IMR-90 (cell line): Measurements from ENCODE around the gene UNC13A. TPM values are rescaled to one million over a fixed set of nuclear protein-coding genes. Genes with fewer than 3 reads are reported as not detected.

Experiments used
- ATAC-seq: fragments of 200-7000 bp; cut with Tn5 transposase; 2 replicates; pipeline ENCODE4 v1.9.1; 2020; ENCODE audit warnings: low read depth, mild to moderate bottlenecking, moderate library complexity
- BruUV-seq: library from RNA; stranded (reverse); fragments of 400-500 nt; replicated peaks from 2 replicates; lab custom pipeline; 2021; lab: Mats Ljungman, UMichigan
- CTCF ChIA-PET: fragments of 300-600 bp; formaldehyde crosslinking; extraction: SDS; loops from one replicate; lab custom pipeline; 2021; ENCODE audit warnings: antibody characterized with exemption; lab: Yijun Ruan, JAX
- POLR2A ChIA-PET: fragments of 300-600 bp; sonication (Branson Sonifier 250); formaldehyde crosslinking; loops from one replicate; lab custom pipeline; 2022; ENCODE audit warnings: antibody characterized with exemption; ENCODE audit not compliant: unreplicated experiment; lab: Charles Lee
- DNase-seq: peaks from one replicate; pipeline ENCODE4 v3.0.0; 2013
- H2AFZ ChIP-seq: replicated peaks from 2 replicates; pipeline ENCODE3; 2013; ENCODE audit warnings: low read length, mild to moderate bottlenecking; ENCODE audit not compliant: poor library complexity
- H2AK5ac ChIP-seq: 2 replicates; pipeline ENCODE4 v1.6.1; 2013; ENCODE audit warnings: low read depth, low read length, inconsistent platforms
- H2AK9ac ChIP-seq: replicated peaks from 2 replicates; pipeline ENCODE3; 2013; ENCODE audit warnings: mild to moderate bottlenecking, low read depth, low read length, moderate library complexity; ENCODE audit not compliant: poor library complexity
- H2BK120ac ChIP-seq: 2 replicates; pipeline ENCODE4 v1.6.1; 2013; ENCODE audit warnings: low read depth, low read length, inconsistent platforms
- H2BK15ac ChIP-seq: 3 replicates; pipeline ENCODE4 v1.6.1; 2013; ENCODE audit warnings: low read depth, low read length, inconsistent platforms
- H2BK20ac ChIP-seq: 2 replicates; pipeline ENCODE4 v1.6.1; 2013; ENCODE audit warnings: low read depth, mild to moderate bottlenecking, inconsistent platforms, low read length, moderate library complexity
- H2BK5ac ChIP-seq: 2 replicates; pipeline ENCODE4 v1.6.1; 2013; ENCODE audit warnings: mild to moderate bottlenecking, low read depth, low read length, inconsistent platforms; ENCODE audit not compliant: poor library complexity, severe bottlenecking
- H3K14ac ChIP-seq: replicated peaks from 2 replicates; pipeline ENCODE4 v1.6.1; 2013; ENCODE audit warnings: low read depth, low read length, inconsistent platforms
- H3K18ac ChIP-seq: 2 replicates; pipeline ENCODE4 v1.6.1; 2013; ENCODE audit warnings: low read depth, low read length, control low read depth
- H3K23ac ChIP-seq: 2 replicates; pipeline ENCODE4 v1.6.1; 2013; ENCODE audit warnings: low read depth, low read length, inconsistent platforms
- H3K27ac ChIP-seq: 2 replicates; pipeline ENCODE4 v1.5.1; 2013; ENCODE audit warnings: mild to moderate bottlenecking, control low read depth, low read length; ENCODE audit not compliant: insufficient read depth
- H3K27me3 ChIP-seq: 2 replicates; pipeline ENCODE4 v1.6.1; 2013; ENCODE audit warnings: low read length; ENCODE audit not compliant: control insufficient read depth, insufficient read depth
- H3K36me3 ChIP-seq: 2 replicates; pipeline ENCODE4 v1.6.1; 2013; ENCODE audit warnings: low read length, mixed read lengths; ENCODE audit not compliant: control insufficient read depth, insufficient read depth
- H3K4ac ChIP-seq: 2 replicates; pipeline ENCODE4 v1.6.1; 2013; ENCODE audit warnings: low read depth, low read length, inconsistent platforms
- H3K4me1 ChIP-seq: 2 replicates; pipeline ENCODE4 v1.6.1; 2013; ENCODE audit warnings: low read length, mixed read lengths; ENCODE audit not compliant: control insufficient read depth, insufficient read depth
- H3K4me2 ChIP-seq: 2 replicates; pipeline ENCODE4 v1.6.1; 2013; ENCODE audit warnings: low read depth, mild to moderate bottlenecking, control low read depth, low read length, moderate library complexity
- H3K4me3 ChIP-seq: 2 replicates; pipeline ENCODE4 v1.5.1; 2013; ENCODE audit warnings: low read depth, mild to moderate bottlenecking, control low read depth, low read length, moderate library complexity; ENCODE audit not compliant: insufficient read depth
- H3K56ac ChIP-seq: 2 replicates; pipeline ENCODE4 v1.6.1; 2013; ENCODE audit warnings: low read length, inconsistent platforms; ENCODE audit not compliant: insufficient read depth; ENCODE audit errors: extremely low read depth
- H3K79me1 ChIP-seq, 2 experiments: 2 replicates each; pipeline ENCODE4 v1.6.1; 2013; ENCODE audit warnings: low read length in 2 of 2, inconsistent platforms in 1 of 2, low read depth in 1 of 2
- H3K9ac ChIP-seq: 2 replicates; pipeline ENCODE4 v1.6.1; 2013; ENCODE audit warnings: low read depth, low read length, control low read depth
- H3K9me1 ChIP-seq: 2 replicates; pipeline ENCODE4 v1.6.1; 2013; ENCODE audit warnings: low read length, inconsistent platforms; ENCODE audit not compliant: insufficient read depth
- H3K9me3 ChIP-seq: 2 replicates; pipeline ENCODE4 v1.6.1; 2013; ENCODE audit warnings: low read length; ENCODE audit not compliant: control insufficient read depth, insufficient read depth
- H4K20me1 ChIP-seq: 2 replicates; pipeline ENCODE4 v1.6.1; 2013; ENCODE audit warnings: low read length, inconsistent platforms; ENCODE audit not compliant: insufficient read depth
- H4K5ac ChIP-seq: 2 replicates; pipeline ENCODE4 v1.6.1; 2013; ENCODE audit warnings: mild to moderate bottlenecking, low read depth, low read length, control low read depth
- H4K8ac ChIP-seq, 2 experiments: 2 replicates each; pipeline ENCODE4 v1.6.1; 2013; ENCODE audit warnings: low read depth in 2 of 2, low read length in 2 of 2, control low read depth in 1 of 2, inconsistent platforms in 1 of 2
- H4K91ac ChIP-seq: 2 replicates; pipeline ENCODE4 v1.6.1; 2013; ENCODE audit warnings: low read depth, low read length, inconsistent platforms; ENCODE audit not compliant: insufficient read depth
- CHD1 ChIP-seq: IDR thresholded peaks from 2 replicates; pipeline ENCODE4 v1.6.1; 2012; ENCODE audit warnings: low read depth, low read length, improper control_type of control experiment
- CTCF ChIP-seq: conservative IDR thresholded peaks from 2 replicates; pipeline ENCODE4 v1.5.1; 2012; ENCODE audit warnings: mild to moderate bottlenecking, low read depth, low read length, improper control_type of control experiment
- MAZ ChIP-seq: IDR thresholded peaks from 2 replicates; pipeline ENCODE4 v1.6.1; 2012; ENCODE audit warnings: low read depth, mild to moderate bottlenecking, low read length, improper control_type of control experiment, moderate library complexity, borderline replicate concordance
- WGBS, 2 experiments: methylation state at CpG; one replicate each; pipeline versions ENCODE4 v1.1.5 to v1.1.7; 2013; ENCODE audit warnings: missing lambda C conversion rate in 2 of 2; ENCODE audit not compliant: insufficient read length in 1 of 2; ENCODE audit errors: extremely low coverage in 2 of 2; 5-methylcytosine and 5-hydroxymethylcytosine counted together
- dilution Hi-C: fragments of 300-500 bp; cut with HindIII; formaldehyde crosslinking; loops from one replicate; pipeline ENCODE4 v1.14.3; 2018; ENCODE audit warnings: low sequenced_read_pairs; ENCODE audit not compliant: unreplicated experiment
- in situ Hi-C: fragments of 300-500 bp; cut with MboI; formaldehyde crosslinking; loops from 3 replicates; pipeline ENCODE4 v1.14.3; 2019; ENCODE audit warnings: low sequenced_read_pairs, inconsistent platforms, mixed read lengths
- intact Hi-C: fragments of 100-400 bp; cut with micrococcal nuclease; formaldehyde crosslinking; loops from 2 replicates; pipeline ENCODE4 v1.10.0; 2022
- polyA plus RNA-seq, 3 experiments: library from polyadenylated mRNA; depleted of rRNA; stranded (reverse); fragments of >200 nt; gene quantifications; 2 replicates each; pipeline ENCODE4 v1.2.3, GENCODE V29; 2012; ENCODE audit warnings: low replicate concordance in 1 of 3
- total RNA-seq: library from RNA; depleted of rRNA; stranded (reverse); fragments of >200 nt; gene quantifications from 2 replicates; pipeline ENCODE4 v1.2.3, GENCODE V29; 2012

The UNC13A gene
- total and polyA plus RNA-seq, 2 of the 4 experiments (the other 2 are of a cell fraction), result 0.18 to 0.22 TPM

DNA sequence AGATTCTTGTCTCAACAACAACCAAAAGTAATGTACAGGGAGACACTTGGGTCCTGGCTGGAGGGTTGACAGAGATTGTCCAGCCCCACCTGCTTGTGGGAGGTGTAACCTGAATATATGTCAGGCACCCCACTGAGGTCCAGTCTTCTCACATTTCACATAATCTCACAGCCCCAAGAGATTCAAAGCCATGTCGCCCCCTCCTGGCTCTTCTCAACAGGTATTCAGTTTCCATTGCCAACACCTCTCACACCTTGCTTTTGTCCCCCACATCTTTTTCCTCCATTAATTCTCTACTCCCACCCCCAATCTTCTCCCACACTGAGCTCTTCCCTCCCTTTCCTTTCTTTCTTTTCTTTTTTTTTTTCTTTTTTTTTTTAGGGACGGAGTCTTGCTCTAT, 11.2 kb downstream of the UNC13A start:
- in situ Hi-C loops, result no loop called here
- no peaks in the 10 kb centered on the region for H3K36me3 ChIP-seq
- no peak overlapping the region for H3K18ac ChIP-seq
- no peak overlapping the region for H2AK9ac ChIP-seq
- no peak overlapping the region for H2AFZ ChIP-seq
- intact Hi-C loops, result no loop called here
- WGBS, 2 experiments, result 50% methylated on average over 1 of the region's 2 CpGs; no CpG with 5 or more reads in 1 of the 2 experiments
- H3K4ac ChIP-seq, result no peak overlapping the region
- no peak overlapping the region for H2AK5ac ChIP-seq
- dilution Hi-C loops, result no loop called here
- H3K9me3 ChIP-seq, result no peaks in the 10 kb centered on the region
- H3K56ac ChIP-seq, result no peak overlapping the region
- TF ChIP-seq CHD1, result no peak
- TF ChIP-seq CTCF, result 0 out of 2 replicates have a peak, but pooled peaks have one; percentile 4
- TF ChIP-seq MAZ, result no peak
- H3K9ac ChIP-seq, result no peak overlapping the region
- no peak overlapping the region for H3K27ac ChIP-seq
- H4K8ac ChIP-seq, result no peak overlapping the region
- no peak overlapping the region for H2BK20ac ChIP-seq
- H2BK5ac ChIP-seq, result no peak overlapping the region
- H3K79me1 ChIP-seq, result no peaks in the 10 kb centered on the region
- POLR2A ChIA-PET, result no interaction called here
- no peak overlapping the region for H2BK120ac ChIP-seq
- CTCF ChIA-PET, result interaction anchor here (0.6 kb wide), 1 partner anchor 9 kb away, joined by 4 read pairs; no protein-coding TSS in a partner anchor
- no peak overlapping the region for H4K91ac ChIP-seq
- ATAC-seq (no peak), DNase-seq (no peak)
- no peak overlapping the region for H3K4me3 ChIP-seq
- no peak overlapping the region for H3K14ac ChIP-seq
- H4K5ac ChIP-seq, result no peak overlapping the region
- peaks cover 3% of the 10 kb centered on the region; the same call in 1 of the 2 replicates for H3K9me1 ChIP-seq
- no peak overlapping the region for H2BK15ac ChIP-seq
- peaks cover 5% of the 10 kb centered on the region for H3K4me1 ChIP-seq
- H3K27me3 ChIP-seq, result peaks cover 4% of the 10 kb centered on the region; the same call in 1 of the 2 replicates
- BruUV-seq, result no TSS peak
- H4K20me1 ChIP-seq, result no peaks in the 10 kb centered on the region
- no peak overlapping the region for H3K4me2 ChIP-seq
- H3K23ac ChIP-seq, result no peak overlapping the region
